HEK293 (cell line): Measurements from ENCODE around the gene SNCG.
A peak's percentile ranks its signal among the peaks of the same experiment; 100 is the strongest.
"Not testable (repeated sequence)": the region's sequence is repeated elsewhere in the genome, so short reads cannot be mapped to it uniquely, and the experiment has no call there.

Experiments used
- CTCF ChIA-PET: fragments of 350-600 bp; formaldehyde crosslinking; extraction: SDS; loops from one replicate; lab custom pipeline; 2021; ENCODE audit warnings: antibody characterized with exemption; lab: Yijun Ruan, JAX
- POLR2A ChIA-PET: fragments of 300-600 bp; formaldehyde crosslinking; extraction: SDS; loops from one replicate; lab custom pipeline; 2020; ENCODE audit warnings: antibody characterized with exemption, inconsistent platforms; lab: Yijun Ruan, JAX
- H3K27ac ChIP-seq: fragments of 200-500 bp; sonication (Bioruptor generic); 2 replicates; pipeline ENCODE4 v1.5.1; 2014; ENCODE audit warnings: low read depth, low read length, control low read depth, inconsistent platforms; ENCODE audit errors: extremely low read depth
- H3K36me3 ChIP-seq, 2 experiments: fragments of 200-500 bp in 1 of 2; sonication (Bioruptor generic) in 1 of 2; 1 replicate in 1 of 2; 2 replicates in 1 of 2; pipeline ENCODE4 v1.5.1; 2014 to 2017; ENCODE audit warnings: inconsistent platforms in 2 of 2, low read length in 2 of 2; ENCODE audit not compliant: control insufficient read depth in 2 of 2, insufficient read depth in 1 of 2
- H3K4me1 ChIP-seq: fragments of 200-500 bp; sonication (Bioruptor generic); 2 replicates; pipeline ENCODE4 v1.5.1; 2014; ENCODE audit warnings: mild to moderate bottlenecking, low read length, inconsistent platforms; ENCODE audit not compliant: control insufficient read depth, insufficient read depth
- H3K4me3 ChIP-seq: 2 replicates; pipeline ENCODE4 v1.5.1; 2011; ENCODE audit warnings: low read depth, mild to moderate bottlenecking, control low read depth, low read length, moderate library complexity
- H3K9me3 ChIP-seq: fragments of 200-500 bp; sonication (Bioruptor generic); 2 replicates; pipeline ENCODE4 v1.5.1; 2014; ENCODE audit warnings: low read depth, low read length, inconsistent platforms; ENCODE audit not compliant: control insufficient read depth, insufficient read depth
- EGR2 ChIP-seq: fragments of 450-650 bp; formaldehyde crosslinking; IDR thresholded peaks from 2 replicates; pipeline ENCODE4 v1.5.1; 2016; ENCODE audit warnings: low read depth, missing biosample characterization, missing genetic modification characterization
- GLI2 ChIP-seq: fragments of 450-650 bp; formaldehyde crosslinking; IDR thresholded peaks from 2 replicates; pipeline ENCODE4; 2017; ENCODE audit warnings: missing biosample characterization, missing genetic modification characterization, low read depth, borderline replicate concordance
- KLF10 ChIP-seq: fragments of 450-650 bp; IDR thresholded peaks from 2 replicates; pipeline ENCODE4 v1.5.1; 2018; ENCODE audit warnings: missing biosample characterization, mild to moderate bottlenecking, missing genetic modification characterization
- MYNN ChIP-seq: fragments of 450-650 bp; formaldehyde crosslinking; IDR thresholded peaks from 2 replicates; pipeline ENCODE4 v1.5.1; 2016; ENCODE audit warnings: missing biosample characterization, missing genetic modification characterization, borderline replicate concordance
- PRDM10 ChIP-seq: fragments of 450-650 bp; formaldehyde crosslinking; IDR thresholded peaks from 2 replicates; pipeline ENCODE4 v1.5.1; 2016; ENCODE audit warnings: missing biosample characterization, missing genetic modification characterization
- SP7 ChIP-seq: fragments of 450-650 bp; formaldehyde crosslinking; IDR thresholded peaks from 2 replicates; pipeline ENCODE4 v1.5.1; 2016; ENCODE audit warnings: missing biosample characterization, missing genetic modification characterization
- ZBTB20 ChIP-seq: fragments of 450-650 bp; formaldehyde crosslinking; IDR thresholded peaks from 2 replicates; pipeline ENCODE4 v1.5.1; 2016; ENCODE audit warnings: missing biosample characterization, missing genetic modification characterization
- ZFHX2 ChIP-seq: fragments of 450-650 bp; formaldehyde crosslinking; conservative IDR thresholded peaks from 2 replicates; pipeline ENCODE4 v1.5.1; 2016; ENCODE audit warnings: missing biosample characterization, missing genetic modification characterization
- ZNF10 ChIP-seq: fragments of 450-650 bp; formaldehyde crosslinking; IDR thresholded peaks from 2 replicates; pipeline ENCODE4 v1.5.1; 2017; ENCODE audit warnings: missing biosample characterization, missing genetic modification characterization
- ZNF223 ChIP-seq: fragments of 450-650 bp; formaldehyde crosslinking; IDR thresholded peaks from 2 replicates; pipeline ENCODE4 v1.5.1; 2016; ENCODE audit warnings: missing biosample characterization, missing genetic modification characterization
- ZNF292 ChIP-seq: fragments of 450-650 bp; formaldehyde crosslinking; IDR thresholded peaks from 2 replicates; pipeline ENCODE4 v1.5.1; 2016; ENCODE audit warnings: low read depth, missing biosample characterization, missing genetic modification characterization, borderline replicate concordance
- ZNF350 ChIP-seq: fragments of 450-650 bp; formaldehyde crosslinking; IDR thresholded peaks from 2 replicates; pipeline ENCODE4 v1.5.0; 2017; ENCODE audit warnings: missing biosample characterization, mild to moderate bottlenecking, missing genetic modification characterization
- ZNF354C ChIP-seq: fragments of 450-650 bp; formaldehyde crosslinking; IDR thresholded peaks from 2 replicates; pipeline ENCODE4 v1.5.1; 2016; ENCODE audit warnings: missing biosample characterization, missing genetic modification characterization, low read depth, borderline replicate concordance
- ZNF530 ChIP-seq: fragments of 450-650 bp; formaldehyde crosslinking; IDR thresholded peaks from 2 replicates; pipeline ENCODE4 v1.5.1; 2016; ENCODE audit warnings: low read depth, missing biosample characterization, missing genetic modification characterization
- TF ChIP-seq, protein P1 (sequence below): sonication (generic); formaldehyde crosslinking; IDR thresholded peaks from 2 replicates; pipeline ENCODE4 v1.8.1; 2022; ENCODE audit warnings: mild to moderate bottlenecking, moderate library complexity, missing genetic modification reagents

Gene SNCG

DNA sequence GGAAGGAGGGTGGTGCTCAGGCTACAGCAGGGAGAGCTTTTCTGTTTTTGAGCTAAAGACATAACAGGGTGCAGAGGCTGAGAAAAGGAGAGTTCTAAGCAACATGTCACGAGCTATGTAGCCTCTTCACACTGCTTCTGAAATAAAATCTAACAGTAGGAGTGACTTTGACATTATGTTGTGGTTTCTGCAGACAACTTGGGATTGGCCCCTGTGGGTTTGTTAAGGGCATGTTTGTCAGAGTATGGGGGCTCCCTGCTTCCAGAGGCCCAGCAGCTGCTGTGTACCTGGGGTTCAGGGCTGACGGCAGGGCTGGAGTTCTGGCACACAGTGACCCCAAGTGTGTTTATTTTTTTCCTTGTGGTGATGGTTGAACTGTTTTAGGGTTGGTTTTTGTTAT is 25.7 kb upstream of the SNCG start:
- no peak overlapping the region for H3K4me3 ChIP-seq
- H3K9me3 ChIP-seq: no peaks in the 10 kb centered on the region
- ChIA-PET POLR2A (no interaction called here), CTCF (no interaction called here)
- no peaks in the 10 kb centered on the region for H3K4me1 ChIP-seq
- no peak overlapping the region for H3K27ac ChIP-seq
- no peak for TF ChIP-seq ZNF530 (tag by site-specific recombination)
- no peak for TF ChIP-seq ZNF223 (tag by site-specific recombination)
- TF ChIP-seq MYNN (tag by site-specific recombination): no peak
- TF ChIP-seq SP7 (tag by site-specific recombination): no peak
- TF ChIP-seq KLF10 (tag by site-specific recombination): no peak
- peaks cover 15 to 18% of the 10 kb centered on the region in 2 experiments for H3K36me3 ChIP-seq

DNA sequence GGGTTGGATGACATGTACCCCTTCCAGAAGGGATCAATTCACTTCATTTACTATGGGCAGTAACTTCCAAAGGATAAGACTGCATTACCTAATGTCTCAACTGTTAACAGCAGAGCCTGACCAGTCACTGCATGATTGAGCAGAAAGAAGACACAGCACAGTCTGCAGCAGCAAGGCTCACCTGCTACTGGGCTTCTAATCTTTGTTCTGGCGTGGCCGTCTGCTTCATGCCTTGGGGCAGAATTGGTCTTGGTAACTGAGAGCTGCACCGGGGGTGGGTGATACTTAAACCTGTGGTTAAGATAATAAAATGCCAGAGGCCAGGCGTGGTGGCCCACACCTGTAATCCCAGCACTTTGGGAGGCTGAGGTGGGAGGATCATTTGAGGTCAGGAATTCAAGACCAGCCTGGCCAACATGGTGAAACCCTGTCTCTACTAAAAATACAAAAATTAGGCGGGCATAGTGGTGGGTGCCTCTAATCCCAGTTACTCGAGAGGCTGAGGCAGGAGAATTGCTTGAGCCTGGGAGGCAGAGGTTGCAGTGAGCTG is 24.2 kb upstream of the SNCG start:
- POLR2A ChIA-PET, H3K27ac ChIP-seq: not testable (repeated sequence)

DNA sequence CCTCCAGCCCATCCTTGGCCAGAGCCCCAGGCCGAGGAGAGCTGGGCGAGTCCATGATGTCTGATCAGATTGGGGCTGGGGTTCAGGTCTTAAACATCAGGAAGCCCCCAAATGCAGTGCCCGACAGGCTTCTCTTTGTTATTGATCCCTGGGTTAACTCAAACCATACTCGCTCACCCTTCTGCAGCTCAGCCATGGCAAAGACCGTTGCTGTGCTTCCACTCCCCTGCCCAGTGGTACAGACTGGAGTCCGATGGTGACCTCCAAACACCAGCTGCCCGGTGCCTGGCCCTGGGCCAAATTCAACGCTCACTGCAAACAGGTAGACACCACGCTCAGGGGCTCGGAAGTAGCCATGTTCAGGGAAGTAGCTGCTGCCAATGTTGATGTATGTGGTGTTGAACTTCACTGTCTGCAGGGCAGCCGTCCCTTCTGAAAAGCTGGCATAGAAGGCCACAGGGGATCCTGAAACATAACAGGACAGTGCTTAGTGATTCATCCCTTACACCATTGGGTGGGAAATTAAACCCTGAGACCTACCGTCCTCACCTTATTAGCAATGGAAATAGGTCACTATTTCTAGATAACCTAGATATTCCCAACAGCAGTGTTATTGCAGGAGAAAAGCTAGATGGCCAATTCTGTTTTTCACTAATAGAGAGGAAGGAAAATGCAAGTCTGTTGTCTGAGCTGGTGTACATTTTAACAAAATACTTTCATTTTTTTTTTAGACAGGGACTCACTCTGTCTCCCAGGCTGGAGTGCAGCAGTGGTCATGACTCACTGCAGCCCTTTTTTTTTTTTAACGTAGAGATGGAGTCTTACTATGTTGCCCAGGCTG is 21.5 kb upstream of the SNCG start:
- ChIA-PET CTCF (interaction anchor here (0.7 to 3.3 kb wide), 6 partner anchors 10 to 248 kb away, joined by 3 to 23 read pairs (median 8); partner anchors contain the start of genes MMRN2 and SNCG), POLR2A (interaction anchor here (0.7 kb wide), 1 partner anchor 11 kb away, joined by 3 read pairs; no protein-coding TSS in a partner anchor)
- no peaks in the 10 kb centered on the region for H3K4me1 ChIP-seq
- H3K4me3 ChIP-seq: no peak overlapping the region
- no peaks in the 10 kb centered on the region for H3K36me3 ChIP-seq
- H3K9me3 ChIP-seq: no peaks in the 10 kb centered on the region
- no peak for TF ChIP-seq ZNF354C
- no peak for TF ChIP-seq ZBTB20 (tag by site-specific recombination)
- no peak for TF ChIP-seq ZNF292 (tag by site-specific recombination)
- no peak for TF ChIP-seq GLI2 (tag by site-specific recombination)
- TF ChIP-seq ZNF10: no peak
- TF ChIP-seq, protein P1, sequence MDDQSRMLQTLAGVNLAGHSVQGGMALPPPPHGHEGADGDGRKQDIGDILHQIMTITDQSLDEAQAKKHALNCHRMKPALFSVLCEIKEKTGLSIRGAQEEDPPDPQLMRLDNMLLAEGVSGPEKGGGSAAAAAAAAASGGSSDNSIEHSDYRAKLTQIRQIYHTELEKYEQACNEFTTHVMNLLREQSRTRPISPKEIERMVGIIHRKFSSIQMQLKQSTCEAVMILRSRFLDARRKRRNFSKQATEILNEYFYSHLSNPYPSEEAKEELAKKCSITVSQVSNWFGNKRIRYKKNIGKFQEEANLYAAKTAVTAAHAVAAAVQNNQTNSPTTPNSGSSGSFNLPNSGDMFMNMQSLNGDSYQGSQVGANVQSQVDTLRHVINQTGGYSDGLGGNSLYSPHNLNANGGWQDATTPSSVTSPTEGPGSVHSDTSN (CRISPR knock-in tag): no peak
- TF ChIP-seq ZNF350 (tag by site-specific recombination): no peak
- TF ChIP-seq EGR2: no peak
- TF ChIP-seq, all 188 proteins: peak for 0
- H3K27ac ChIP-seq: no peak overlapping the region

More for the DNA sequence above, 24.2 kb upstream of the SNCG start:
- TF ChIP-seq SP7 (tag by site-specific recombination) (0 out of 2 replicates have a peak, but pooled peaks have one; percentile 19), PRDM10 (tag by site-specific recombination) (peak; percentile 21; the same call in 1 of the 2 replicates), EGR2 (peak; percentile 93), ZFHX2 (tag by site-specific recombination) (peak; percentile 62)
- H3K4me1 ChIP-seq, H3K4me3 ChIP-seq, H3K9me3 ChIP-seq: not testable (repeated sequence)
- CTCF ChIA-PET: interaction anchor here (0.7 kb wide), 1 partner anchor 267 kb away, joined by 3 read pairs; no protein-coding TSS in a partner anchor
- H3K36me3 ChIP-seq: peaks cover 11 to 15% of the 10 kb centered on the region in 2 experiments
